NCI-H446 treated with DMSO at 0.1 percent for 48 hours (cell line): ENCODE results near the gene CDC14A.
"Not testable (repeated sequence)": the region's sequence is repeated elsewhere in the genome, so short reads cannot be mapped to it uniquely, and the experiment has no call there.

Experiments
- DNase-seq: peaks from one replicate; lab custom pipeline; 2025; lab: John Stamatoyannopoulos, UW

CDC14A gene

GRCh38 chr1:100352267-100353070 is at the start of gene CDC14A:
Gene CDC14A (plus strand): TSS chr1:100352506. CDS start chr1:100352955, 449 bp downstream.
- peak; percentile 94 for DNase-seq

GRCh38 chr1:100302739-100303138 is 49.6 kb upstream of the CDC14A start:
- DNase-seq, result no peak

- no peak for DNase-seq
Measured at GRCh38 chr1:100304227-100304626, 48.1 kb upstream of the CDC14A start.

- DNase-seq, result no peak
Measured at GRCh38 chr1:100304921-100305320, 47.4 kb upstream of the CDC14A start.

GRCh38 chr1:100305954-100306353 is 46.4 kb upstream of the CDC14A start:
- no peak for DNase-seq

- DNase-seq, result no peak
Measured at GRCh38 chr1:100306735-100307313, 45.5 kb upstream of the CDC14A start.

- no peak for DNase-seq
Measured at GRCh38 chr1:100308777-100309176, 43.5 kb upstream of the CDC14A start.

- no peak for DNase-seq
Measured at GRCh38 chr1:100309863-100310262, 42.4 kb upstream of the CDC14A start.

GRCh38 chr1:100313382-100313781 is 38.9 kb upstream of the CDC14A start:
- no peak for DNase-seq

- no peak for DNase-seq
Measured at GRCh38 chr1:100316622-100317021, 35.7 kb upstream of the CDC14A start.

GRCh38 chr1:100320311-100321099 is 31.8 kb upstream of the CDC14A start:
- DNase-seq, result no peak

- no peak for DNase-seq
Measured at GRCh38 chr1:100321100-100321493, 31.2 kb upstream of the CDC14A start.

- no peak for DNase-seq
Measured at GRCh38 chr1:100321506-100321905, 30.8 kb upstream of the CDC14A start.

GRCh38 chr1:100322436-100323211 is 29.7 kb upstream of the CDC14A start:
- no peak for DNase-seq

GRCh38 chr1:100323419-100324106 is 28.7 kb upstream of the CDC14A start:
- no peak for DNase-seq

- DNase-seq, result no peak
Measured at GRCh38 chr1:100325415-100326324, 26.6 kb upstream of the CDC14A start.

GRCh38 chr1:100326325-100326670 is 26.0 kb upstream of the CDC14A start:
- DNase-seq, result not testable (repeated sequence)

GRCh38 chr1:100328133-100328532 is 24.2 kb upstream of the CDC14A start:
- DNase-seq, result no peak

GRCh38 chr1:100331146-100331545 is 21.2 kb upstream of the CDC14A start:
- not testable (repeated sequence) for DNase-seq

- no peak for DNase-seq
Measured at GRCh38 chr1:100332331-100332730, 20.0 kb upstream of the CDC14A start.
